Measurements from ENCODE around the gene CEP85.
A peak's percentile ranks its signal among the peaks of the same experiment; 100 is the strongest.
"Not testable (repeated sequence)": the region's sequence is repeated elsewhere in the genome, so short reads cannot be mapped to it uniquely, and the experiment has no call there.

Gene CEP85

GRCh38 chr1:26292735-26293134, 58.7 kb downstream of the CEP85 start:
- DNase-seq, result not testable (repeated sequence)

- no peak for DNase-seq
Observed at GRCh38 chr1:26293911-26294463, 60.0 kb downstream of the CEP85 start.

GRCh38 chr1:26295194-26296138, 61.5 kb downstream of the CEP85 start:
- no peak for DNase-seq

GRCh38 chr1:26296340-26297056, 62.5 kb downstream of the CEP85 start:
- DNase-seq, result no peak

GRCh38 chr1:26297057-26297790, 63.2 kb downstream of the CEP85 start:
- no peak for DNase-seq

GRCh38 chr1:26297791-26298124, 63.8 kb downstream of the CEP85 start:
- no peak for DNase-seq

GRCh38 chr1:26300578-26301275, 66.7 kb downstream of the CEP85 start:
- no peak for DNase-seq

GRCh38 chr1:26302733-26303405, 68.9 kb downstream of the CEP85 start:
- peak; percentile 75 for DNase-seq

GRCh38 chr1:26305667-26306289, 71.8 kb downstream of the CEP85 start:
- no peak for DNase-seq

- DNase-seq, result peak; percentile 94
Observed at GRCh38 chr1:26306290-26307229, 72.6 kb downstream of the CEP85 start, which contains the start of gene UBXN11. UBXN11 (minus strand) TSS chr1:26306636; CDS start chr1:26302883, 3,753 bp downstream.

GRCh38 chr1:26307363-26307781, 73.4 kb downstream of the CEP85 start:
- no peak for DNase-seq

- not testable (repeated sequence) for DNase-seq
Observed at GRCh38 chr1:26307966-26308899, 74.2 kb downstream of the CEP85 start.

GRCh38 chr1:26314501-26314900, 80.5 kb downstream of the CEP85 start:
- no peak for DNase-seq

GRCh38 chr1:26315874-26316850, 82.2 kb downstream of the CEP85 start:
- no peak for DNase-seq

GRCh38 chr1:26317146-26317545, 83.1 kb downstream of the CEP85 start:
- no peak for DNase-seq

- no peak for DNase-seq
Observed at GRCh38 chr1:26317612-26318337, 83.8 kb downstream of the CEP85 start, which contains the start of gene CD52. CD52 (plus strand) TSS chr1:26317958; CDS start chr1:26318018, 60 bp downstream.
